ENCODE data around the gene LIPK. TPM values are rescaled to one million over a fixed set of nuclear protein-coding genes. Genes with fewer than 3 reads are reported as not detected.
"Not testable (repeated sequence)": the region's sequence is repeated elsewhere in the genome, so short reads cannot be mapped to it uniquely, and the experiment has no call there.

The LIPK gene
- total RNA-seq, 6 experiments from 2014 or later = not detected

- Mint-ChIP-seq H3K4me1 (ENCODE audit: low read depth) (peaks cover 49% of the 10 kb centered on the region), H3K9me3 (no peaks in the 10 kb centered on the region), H3K36me3 (ENCODE audit: low read depth) (no peaks in the 10 kb centered on the region), H3K4me3 (no peak overlapping the region), H3K27me3 (ENCODE audit: insufficient read depth) (no peaks in the 10 kb centered on the region), H3K27ac (no peak overlapping the region)
- no peak for TF ChIP-seq CTCF (IDR thresholded peaks at IDR 0.05)
- no peak for DNase-seq
These were observed 44.5 kb upstream of the LIPK start for GRCh38 chr10:88661577-88661976.

DNA sequence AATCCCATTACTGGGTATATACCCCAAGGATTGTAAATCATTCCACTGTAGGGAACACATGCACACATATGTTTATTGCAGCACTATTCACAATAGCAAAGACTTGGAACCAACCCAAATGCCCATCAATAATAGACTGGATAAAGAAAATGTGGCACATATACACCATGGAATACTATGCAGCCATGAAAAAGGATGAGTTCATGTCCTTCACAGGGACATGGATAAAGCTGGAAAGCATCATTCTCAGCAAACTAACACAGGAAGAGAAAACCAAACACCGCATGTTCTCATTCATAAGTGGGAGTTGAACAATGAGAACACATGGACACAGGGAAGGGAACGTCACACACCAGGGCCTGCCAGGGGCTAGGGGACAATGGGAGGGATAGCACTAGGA is 42.9 kb upstream of the LIPK start:
- H3K27ac Mint-ChIP-seq; H3K9me3 Mint-ChIP-seq; H3K4me3 Mint-ChIP-seq; H3K27me3 Mint-ChIP-seq (ENCODE audit: insufficient read depth); DNase-seq; H3K36me3 Mint-ChIP-seq (ENCODE audit: low read depth): not testable (repeated sequence)
- peaks cover 35% of the 10 kb centered on the region for H3K4me1 Mint-ChIP-seq (ENCODE audit: low read depth)

DNA sequence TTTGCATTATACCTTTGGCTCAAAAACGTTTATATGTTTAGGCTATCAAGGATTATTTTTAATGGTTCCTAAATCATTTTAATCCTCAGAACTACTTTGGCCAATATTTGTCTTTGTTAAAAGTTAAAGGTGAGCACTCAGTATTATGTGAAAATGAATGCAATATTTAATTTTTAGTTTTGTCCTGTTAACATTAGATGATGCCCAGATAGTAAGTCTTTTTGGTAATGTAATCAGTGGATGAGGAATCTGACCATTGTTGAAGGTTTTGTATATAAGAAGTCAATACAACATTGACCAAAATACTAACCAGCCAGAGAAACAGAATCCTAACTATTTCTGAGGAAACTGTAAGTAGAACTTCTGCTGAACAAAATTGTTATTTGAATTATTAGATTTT is 41.9 kb upstream of the LIPK start, which contains the start of gene LIPF:
TSS of gene LIPF (plus strand) at position 301 of the 400 bp plus-strand sequence. CDS start 2,856 bp downstream, outside the sequence.
- DNase-seq = no peak
- no peak for TF ChIP-seq CTCF (IDR thresholded peaks at IDR 0.05)
- Mint-ChIP-seq H3K4me3 (no peak within 1 kb of the TSS), H3K36me3 (ENCODE audit: low read depth) (no peaks in the 10 kb centered on the region), H3K4me1 (ENCODE audit: low read depth) (peaks cover 29% of the 10 kb centered on the region), H3K27ac (no peak within 1 kb of the TSS), H3K9me3 (no peaks in the 10 kb centered on the region), H3K27me3 (ENCODE audit: insufficient read depth) (no peaks in the 10 kb centered on the region)

DNA sequence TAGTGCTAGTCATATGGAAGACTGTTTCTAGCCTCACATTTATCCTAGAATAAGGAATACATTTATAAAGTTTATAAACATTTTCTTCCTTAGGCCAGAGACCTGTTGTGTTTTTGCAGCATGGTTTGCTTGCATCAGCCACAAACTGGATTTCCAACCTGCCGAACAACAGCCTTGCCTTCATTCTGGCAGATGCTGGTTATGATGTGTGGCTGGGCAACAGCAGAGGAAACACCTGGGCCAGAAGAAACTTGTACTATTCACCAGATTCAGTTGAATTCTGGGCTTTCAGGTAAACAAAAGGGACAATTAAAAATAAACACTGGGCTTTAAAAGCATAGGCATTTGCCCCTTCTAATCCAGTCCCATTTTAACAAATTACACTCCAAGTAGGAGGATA is 37.6 kb upstream of the LIPK start:
- no peak overlapping the region for H3K4me3 Mint-ChIP-seq
- DNase-seq = no peak
- H3K27me3 Mint-ChIP-seq (ENCODE audit: insufficient read depth) = no peaks in the 10 kb centered on the region; the same call in 1 of the 2 replicates
- H3K27ac Mint-ChIP-seq = no peak overlapping the region
- peaks cover 9% of the 10 kb centered on the region; the same call in 1 of the 2 replicates for H3K4me1 Mint-ChIP-seq (ENCODE audit: low read depth)
- TF ChIP-seq CTCF (IDR thresholded peaks at IDR 0.05) = no peak
- no peaks in the 10 kb centered on the region for H3K9me3 Mint-ChIP-seq
- H3K36me3 Mint-ChIP-seq (ENCODE audit: low read depth) = no peaks in the 10 kb centered on the region

GRCh38 chr10:88670497-88670896 is 35.6 kb upstream of the LIPK start:
- DNase-seq = no peak
- TF ChIP-seq CTCF (IDR thresholded peaks at IDR 0.05) = no peak
- Mint-ChIP-seq H3K36me3 (ENCODE audit: low read depth) (no peaks in the 10 kb centered on the region), H3K27me3 (ENCODE audit: insufficient read depth) (no peaks in the 10 kb centered on the region; the same call in 1 of the 2 replicates), H3K4me1 (ENCODE audit: low read depth) (peaks cover 9% of the 10 kb centered on the region; the same call in 1 of the 2 replicates), H3K4me3 (no peak overlapping the region), H3K27ac (no peak overlapping the region), H3K9me3 (no peaks in the 10 kb centered on the region)

DNA sequence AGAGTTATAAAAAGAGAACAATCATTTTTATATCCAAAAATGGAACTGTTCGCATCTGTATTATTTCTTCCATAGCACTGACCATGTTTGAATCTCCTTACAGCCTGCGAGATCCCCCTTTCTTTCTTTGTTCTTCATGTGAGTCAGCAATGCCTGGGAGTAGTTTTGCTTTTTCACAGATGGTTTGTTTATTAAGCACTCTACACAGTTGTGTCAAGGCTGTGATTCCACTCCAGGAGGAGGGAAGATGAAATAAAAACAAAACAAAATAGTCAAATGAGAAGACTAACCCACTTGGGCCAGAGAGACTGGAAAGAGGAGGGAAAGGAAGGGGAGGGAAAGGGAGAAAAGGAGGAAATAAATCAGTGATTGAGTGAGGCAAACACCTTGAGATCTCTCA is 34.0 kb upstream of the LIPK start:
- Mint-ChIP-seq H3K9me3 (no peaks in the 10 kb centered on the region), H3K4me3 (no peak overlapping the region), H3K4me1 (ENCODE audit: low read depth) (peaks cover 9% of the 10 kb centered on the region; the same call in 1 of the 2 replicates), H3K27me3 (ENCODE audit: insufficient read depth) (no peaks in the 10 kb centered on the region; the same call in 1 of the 2 replicates), H3K36me3 (ENCODE audit: low read depth) (no peaks in the 10 kb centered on the region), H3K27ac (no peak overlapping the region)
- no peak for DNase-seq
- no peak for TF ChIP-seq CTCF (IDR thresholded peaks at IDR 0.05)

Data from HFFc6 (cell line).